OCI-LY1 (cell line): ENCODE results near the gene TEC.

Experiments
- EZH2 ChIP-seq: fragments of 200-600 bp; sonication (generic), shearing (Covaris generic); IDR thresholded peaks from 2 replicates; pipeline ENCODE4 v1.8.0; 2017; ENCODE audit warnings: borderline replicate concordance, mixed run types, mild to moderate bottlenecking, antibody characterized with exemption, low read length, moderate library complexity, mixed read lengths
- TF ChIP-seq, protein P1 (sequence below): fragments of 200-600 bp; sonication (generic), shearing (Covaris generic); IDR thresholded peaks from 2 replicates; pipeline ENCODE4 v1.5.1; 2017; ENCODE audit warnings: mild to moderate bottlenecking, antibody characterized with exemption, low read length, moderate library complexity, mixed read lengths

DNA sequence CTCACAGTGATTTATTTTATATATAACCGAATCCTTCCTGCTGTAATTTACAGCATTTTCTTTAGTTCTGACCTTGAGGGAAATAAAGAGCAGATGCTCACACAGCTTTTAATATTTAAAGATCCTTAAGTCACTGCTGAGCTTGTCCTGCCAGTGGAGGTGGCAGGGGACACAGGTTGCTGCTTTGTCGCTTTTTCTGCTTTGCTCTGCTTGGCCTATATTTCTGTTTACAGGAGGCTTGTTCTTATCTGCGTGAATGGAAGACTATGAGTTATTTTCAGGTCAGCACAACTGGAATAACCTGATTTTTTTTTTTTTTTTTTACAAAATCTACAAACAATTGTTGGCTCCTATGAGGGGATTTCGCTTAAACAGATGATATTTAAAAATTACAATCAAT is 137.9 kb downstream of the TEC start:
- TF ChIP-seq, protein P1, sequence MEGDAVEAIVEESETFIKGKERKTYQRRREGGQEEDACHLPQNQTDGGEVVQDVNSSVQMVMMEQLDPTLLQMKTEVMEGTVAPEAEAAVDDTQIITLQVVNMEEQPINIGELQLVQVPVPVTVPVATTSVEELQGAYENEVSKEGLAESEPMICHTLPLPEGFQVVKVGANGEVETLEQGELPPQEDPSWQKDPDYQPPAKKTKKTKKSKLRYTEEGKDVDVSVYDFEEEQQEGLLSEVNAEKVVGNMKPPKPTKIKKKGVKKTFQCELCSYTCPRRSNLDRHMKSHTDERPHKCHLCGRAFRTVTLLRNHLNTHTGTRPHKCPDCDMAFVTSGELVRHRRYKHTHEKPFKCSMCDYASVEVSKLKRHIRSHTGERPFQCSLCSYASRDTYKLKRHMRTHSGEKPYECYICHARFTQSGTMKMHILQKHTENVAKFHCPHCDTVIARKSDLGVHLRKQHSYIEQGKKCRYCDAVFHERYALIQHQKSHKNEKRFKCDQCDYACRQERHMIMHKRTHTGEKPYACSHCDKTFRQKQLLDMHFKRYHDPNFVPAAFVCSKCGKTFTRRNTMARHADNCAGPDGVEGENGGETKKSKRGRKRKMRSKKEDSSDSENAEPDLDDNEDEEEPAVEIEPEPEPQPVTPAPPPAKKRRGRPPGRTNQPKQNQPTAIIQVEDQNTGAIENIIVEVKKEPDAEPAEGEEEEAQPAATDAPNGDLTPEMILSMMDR: no peak
- no peak for TF ChIP-seq EZH2
